HEK293 (cell line): ENCODE data around the gene PDCL3.

Experiments
- CTCF ChIA-PET: fragments of 350-600 bp; formaldehyde crosslinking; extraction: SDS; loops from one replicate; lab custom pipeline; 2021; ENCODE audit warnings: antibody characterized with exemption; lab: Yijun Ruan, JAX
- POLR2A ChIA-PET: fragments of 300-600 bp; formaldehyde crosslinking; extraction: SDS; loops from one replicate; lab custom pipeline; 2020; ENCODE audit warnings: antibody characterized with exemption, inconsistent platforms; lab: Yijun Ruan, JAX
- H3K27ac ChIP-seq: fragments of 200-500 bp; sonication (Bioruptor generic); 2 replicates; pipeline ENCODE4 v1.5.1; 2014; ENCODE audit warnings: low read depth, low read length, control low read depth, inconsistent platforms; ENCODE audit errors: extremely low read depth
- H3K36me3 ChIP-seq, 2 experiments: fragments of 200-500 bp in 1 of 2; sonication (Bioruptor generic) in 1 of 2; 1 replicate in 1 of 2; 2 replicates in 1 of 2; pipeline ENCODE4 v1.5.1; 2014 to 2017; ENCODE audit warnings: inconsistent platforms in 2 of 2, low read length in 2 of 2; ENCODE audit not compliant: control insufficient read depth in 2 of 2, insufficient read depth in 1 of 2
- H3K4me1 ChIP-seq: fragments of 200-500 bp; sonication (Bioruptor generic); 2 replicates; pipeline ENCODE4 v1.5.1; 2014; ENCODE audit warnings: mild to moderate bottlenecking, low read length, inconsistent platforms; ENCODE audit not compliant: control insufficient read depth, insufficient read depth
- H3K4me3 ChIP-seq: 2 replicates; pipeline ENCODE4 v1.5.1; 2011; ENCODE audit warnings: low read depth, mild to moderate bottlenecking, control low read depth, low read length, moderate library complexity
- H3K9me3 ChIP-seq: fragments of 200-500 bp; sonication (Bioruptor generic); 2 replicates; pipeline ENCODE4 v1.5.1; 2014; ENCODE audit warnings: low read depth, low read length, inconsistent platforms; ENCODE audit not compliant: control insufficient read depth, insufficient read depth
- CTCF ChIP-seq: fragments of 450-650 bp; formaldehyde crosslinking; IDR thresholded peaks from 2 replicates; pipeline ENCODE4 v1.5.1; 2016; ENCODE audit warnings: missing biosample characterization, missing genetic modification characterization
- KLF9 ChIP-seq: fragments of 450-650 bp; formaldehyde crosslinking; IDR thresholded peaks from 2 replicates; pipeline ENCODE4 v1.5.1; 2016; ENCODE audit warnings: missing biosample characterization, missing genetic modification characterization, low read depth
- SCRT2 ChIP-seq: fragments of 450-650 bp; formaldehyde crosslinking; IDR thresholded peaks from 2 replicates; pipeline ENCODE4 v1.5.1; 2016; ENCODE audit warnings: missing biosample characterization, missing genetic modification characterization
- WT1 ChIP-seq: fragments of 450-650 bp; formaldehyde crosslinking; IDR thresholded peaks from 2 replicates; pipeline ENCODE4 v1.5.1; 2016; ENCODE audit warnings: missing biosample characterization, missing genetic modification characterization
- ZBTB10 ChIP-seq: fragments of 450-650 bp; formaldehyde crosslinking; IDR thresholded peaks from 2 replicates; pipeline ENCODE4 v1.5.1; 2016; ENCODE audit warnings: missing biosample characterization, missing genetic modification characterization
- ZBTB20 ChIP-seq: fragments of 450-650 bp; formaldehyde crosslinking; IDR thresholded peaks from 2 replicates; pipeline ENCODE4 v1.5.1; 2016; ENCODE audit warnings: missing biosample characterization, missing genetic modification characterization
- ZFP69B ChIP-seq: fragments of 450-650 bp; formaldehyde crosslinking; IDR thresholded peaks from 2 replicates; pipeline ENCODE4 v1.5.1; 2016; ENCODE audit warnings: missing biosample characterization, missing genetic modification characterization
- ZNF19 ChIP-seq: fragments of 450-650 bp; formaldehyde crosslinking; IDR thresholded peaks from 2 replicates; pipeline ENCODE4; 2016; ENCODE audit warnings: missing biosample characterization, missing genetic modification characterization, low read depth
- ZNF37A ChIP-seq: fragments of 450-650 bp; IDR thresholded peaks from 2 replicates; pipeline ENCODE4 v1.5.1; 2018; ENCODE audit warnings: missing biosample characterization, missing genetic modification characterization
- ZNF391 ChIP-seq: fragments of 450-650 bp; formaldehyde crosslinking; IDR thresholded peaks from 2 replicates; pipeline ENCODE4 v1.5.1; 2016; ENCODE audit warnings: low read depth, missing biosample characterization, missing genetic modification characterization, borderline replicate concordance
- ZNF404 ChIP-seq: fragments of 450-650 bp; formaldehyde crosslinking; IDR thresholded peaks from 2 replicates; pipeline ENCODE4 v1.5.1; 2017; ENCODE audit warnings: missing biosample characterization, missing genetic modification characterization
- ZNF433 ChIP-seq: fragments of 450-650 bp; formaldehyde crosslinking; IDR thresholded peaks from 2 replicates; pipeline ENCODE4 v1.5.1; 2016; ENCODE audit warnings: missing biosample characterization, missing genetic modification characterization, low read depth
- ZNF549 ChIP-seq: fragments of 450-650 bp; IDR thresholded peaks from 2 replicates; pipeline ENCODE4 v1.5.1; 2018; ENCODE audit warnings: missing biosample characterization, missing genetic modification characterization, mild to moderate bottlenecking, inconsistent platforms, moderate library complexity
- ZNF558 ChIP-seq: fragments of 450-650 bp; formaldehyde crosslinking; IDR thresholded peaks from 2 replicates; pipeline ENCODE4 v1.5.1; 2016; ENCODE audit warnings: missing biosample characterization, missing genetic modification characterization
- ZNF624 ChIP-seq: fragments of 450-650 bp; formaldehyde crosslinking; IDR thresholded peaks from 2 replicates; pipeline ENCODE4 v1.5.1; 2017; ENCODE audit warnings: missing biosample characterization, missing genetic modification characterization
- ZNF654 ChIP-seq: fragments of 450-650 bp; formaldehyde crosslinking; IDR thresholded peaks from 2 replicates; pipeline ENCODE4 v1.5.1; 2016; ENCODE audit warnings: low read depth, missing biosample characterization, missing genetic modification characterization
- ZNF785 ChIP-seq: fragments of 450-650 bp; formaldehyde crosslinking; IDR thresholded peaks from 2 replicates; pipeline ENCODE4 v1.5.1; 2016; ENCODE audit warnings: missing biosample characterization, missing genetic modification characterization
- ZSCAN4 ChIP-seq: fragments of 450-650 bp; formaldehyde crosslinking; IDR thresholded peaks from 2 replicates; pipeline ENCODE4 v1.5.1; 2017; ENCODE audit warnings: missing biosample characterization, missing genetic modification characterization

Gene PDCL3

GRCh38 chr2:100610381-100610831 is 47.6 kb downstream of the PDCL3 start:
- no peak overlapping the region for H3K27ac ChIP-seq
- CTCF ChIA-PET: interaction anchor here (0.6 to 7.3 kb wide), 28 partner anchors 10 to 888 kb away, joined by 3 to 63 read pairs (median 6); partner anchors contain the start of genes RPL31 and TBC1D8
- H3K36me3 ChIP-seq: no peaks in the 10 kb centered on the region
- H3K4me3 ChIP-seq: no peak overlapping the region
- POLR2A ChIA-PET: no interaction called here
- TF ChIP-seq ZNF624 (tag by site-specific recombination): no peak
- no peak for TF ChIP-seq ZNF785 (tag by site-specific recombination)
- no peak for TF ChIP-seq ZNF558 (tag by site-specific recombination)
- TF ChIP-seq ZNF549 (tag by site-specific recombination): no peak
- peak; percentile 76 for TF ChIP-seq CTCF (tag by site-specific recombination)
- TF ChIP-seq ZNF654: peak; percentile 74
- no peak for TF ChIP-seq ZBTB20
- no peaks in the 10 kb centered on the region for H3K9me3 ChIP-seq
- H3K4me1 ChIP-seq: no peaks in the 10 kb centered on the region

GRCh38 chr2:100611079-100612029 is 48.6 kb downstream of the PDCL3 start:
- Histone ChIP-seq H3K9me3 (no peaks in the 10 kb centered on the region), H3K27ac (no peak overlapping the region), H3K4me1 (no peaks in the 10 kb centered on the region), H3K36me3 (no peaks in the 10 kb centered on the region), H3K4me3 (no peak overlapping the region)
- CTCF ChIA-PET: interaction anchor here (0.6 to 7.3 kb wide), 23 partner anchors 9 to 594 kb away, joined by 3 to 63 read pairs (median 6); partner anchors contain the start of genes RPL31 and TBC1D8
- POLR2A ChIA-PET: no interaction called here
- TF ChIP-seq ZNF37A (no peak), ZNF654 (no peak), ZNF404 (tag by site-specific recombination) (no peak), ZBTB10 (tag by site-specific recombination) (no peak), WT1 (tag by site-specific recombination) (no peak), ZNF391 (no peak), ZFP69B (tag by site-specific recombination) (no peak), ZNF433 (tag by site-specific recombination) (no peak), SCRT2 (tag by site-specific recombination) (no peak)

- ChIA-PET POLR2A (interaction anchor here (0.7 kb wide), 1 partner anchor 9 kb away, joined by 6 read pairs; no protein-coding TSS in a partner anchor), CTCF (interaction anchor here (0.6 to 7.3 kb wide), 2 partner anchors 374 to 602 kb away, joined by 4 to 63 read pairs; no protein-coding TSS in a partner anchor)
- Histone ChIP-seq H3K9me3 (no peaks in the 10 kb centered on the region), H3K4me3 (no peak overlapping the region), H3K36me3 (no peaks in the 10 kb centered on the region), H3K27ac (no peak overlapping the region), H3K4me1 (no peaks in the 10 kb centered on the region)
- TF ChIP-seq KLF9 (tag by site-specific recombination) (no peak), ZNF19 (tag by site-specific recombination) (no peak), ZSCAN4 (tag by site-specific recombination) (no peak)
These were observed 49.7 kb downstream of the PDCL3 start for GRCh38 chr2:100612388-100613000.
